CD14-positive monocyte (primary cell): ENCODE results near the gene GALNTL6. TPM values are rescaled to one million over a fixed set of nuclear protein-coding genes. Genes with fewer than 3 reads are reported as not detected.

Experiments
- DNase-seq, 3 donors: peaks; one replicate each; pipeline ENCODE4 v3.0.0-alpha.2; 2011 to 2022
- H2AFZ ChIP-seq: 2 replicates; pipeline ENCODE4 v1.6.0; 2012; ENCODE audit warnings: mild to moderate bottlenecking, low read depth, low read length, inconsistent platforms; ENCODE audit not compliant: insufficient read depth, poor library complexity, severe bottlenecking
- H3K27ac ChIP-seq, 2 donors: 1 replicate in 1 of 2; 2 replicates in 1 of 2; pipeline ENCODE4 v1.5.1; 2012 to 2013; ENCODE audit warnings: low read length in 2 of 2, control low read depth in 1 of 2, inconsistent platforms in 1 of 2, low read depth in 1 of 2, mild to moderate bottlenecking in 1 of 2
- H3K27me3 ChIP-seq, 2 donors: one replicate each; pipeline versions ENCODE4 v1.6.0 to v1.6.1; 2011 to 2013; ENCODE audit warnings: low read length in 2 of 2; ENCODE audit not compliant: control insufficient read depth in 2 of 2, insufficient read depth in 2 of 2
- H3K36me3 ChIP-seq, 2 donors: replicated peaks in 1 of 2; 1 replicate in 1 of 2; 2 replicates in 1 of 2; pipeline versions ENCODE4 v1.5.1 to v1.6.1; 2012 to 2013; ENCODE audit warnings: low read length in 2 of 2, control low read depth in 1 of 2, inconsistent platforms in 1 of 2, mild to moderate bottlenecking in 1 of 2; ENCODE audit not compliant: insufficient read depth in 2 of 2, control insufficient read depth in 1 of 2
- H3K4me1 ChIP-seq, 2 donors: 1 replicate in 1 of 2; 2 replicates in 1 of 2; pipeline versions ENCODE4 v1.5.1 to v1.6.1; 2012 to 2013; ENCODE audit warnings: low read length in 2 of 2, control low read depth in 1 of 2, inconsistent platforms in 1 of 2, mild to moderate bottlenecking in 1 of 2, moderate library complexity in 1 of 2; ENCODE audit not compliant: insufficient read depth in 2 of 2, control insufficient read depth in 1 of 2
- H3K4me2 ChIP-seq: replicated peaks from 2 replicates; pipeline ENCODE3; 2012; ENCODE audit warnings: low read length, moderate library complexity, mild to moderate bottlenecking; ENCODE audit not compliant: poor library complexity, severe bottlenecking; ENCODE audit errors: extremely low read depth
- H3K4me3 ChIP-seq, 3 experiments: fragments of 200-600 bp in 1 of 3; sonication (generic) in 1 of 3; replicated peaks in 1 of 3; 1 replicate in 2 of 3; 2 replicates in 1 of 3; pipeline ENCODE4 v1.5.1; 2011 to 2013; ENCODE audit warnings: low read length in 3 of 3, mild to moderate bottlenecking in 3 of 3, control low read depth in 2 of 3, low read depth in 2 of 3, inconsistent platforms in 1 of 3, moderate library complexity in 1 of 3
- H3K79me2 ChIP-seq: 2 replicates; pipeline ENCODE4 v1.6.0; 2012; ENCODE audit warnings: mild to moderate bottlenecking, control low read depth, inconsistent platforms, low read length, moderate library complexity; ENCODE audit not compliant: insufficient read depth
- H3K9ac ChIP-seq: 2 replicates; pipeline ENCODE4 v1.6.0; 2017; ENCODE audit warnings: low read length, mild to moderate bottlenecking; ENCODE audit not compliant: insufficient read depth, poor library complexity, severe bottlenecking
- H3K9me3 ChIP-seq, 2 donors: replicated peaks in 1 of 2; 1 replicate in 1 of 2; 2 replicates in 1 of 2; pipeline versions ENCODE4 v1.5.1 to v1.6.1; 2012 to 2013; ENCODE audit warnings: low read length in 2 of 2, control low read depth in 1 of 2; ENCODE audit not compliant: control insufficient read depth in 1 of 2, insufficient read depth in 1 of 2
- H4K20me1 ChIP-seq: 2 replicates; pipeline ENCODE4 v1.6.0; 2012; ENCODE audit warnings: mild to moderate bottlenecking, low read length, control low read depth, moderate library complexity; ENCODE audit not compliant: insufficient read depth
- H3K27ac Mint-ChIP-seq, 7 donors: one replicate each; pipeline ENCODE4 v1.8.0; 2020; ENCODE audit warnings: mild to moderate bottlenecking in 7 of 7, mixed read lengths in 7 of 7, moderate library complexity in 6 of 7, inconsistent platforms in 2 of 7
- H3K27me3 Mint-ChIP-seq, 3 donors: one replicate each; pipeline ENCODE4 v1.8.0; 2021 to 2022; ENCODE audit warnings: low read depth in 3 of 3, mild to moderate bottlenecking in 3 of 3, mixed read lengths in 3 of 3, moderate library complexity in 3 of 3, inconsistent platforms in 1 of 3
- H3K36me3 Mint-ChIP-seq, 2 donors: one replicate each; pipeline ENCODE4 v1.8.0; 2020; ENCODE audit warnings: mixed read lengths in 2 of 2, inconsistent platforms in 1 of 2, mild to moderate bottlenecking in 1 of 2
- H3K4me1 Mint-ChIP-seq: one replicate; pipeline ENCODE4 v1.8.0; 2020; ENCODE audit warnings: mild to moderate bottlenecking, mixed read lengths
- H3K4me3 Mint-ChIP-seq, 2 donors: one replicate each; pipeline ENCODE4 v1.8.0; 2020; ENCODE audit warnings: mild to moderate bottlenecking in 2 of 2, mixed read lengths in 2 of 2, moderate library complexity in 1 of 2
- H3K9me3 Mint-ChIP-seq, 7 donors: one replicate each; pipeline ENCODE4 v1.8.0; 2020 to 2022; ENCODE audit warnings: mixed read lengths in 7 of 7, mild to moderate bottlenecking in 6 of 7, moderate library complexity in 6 of 7, inconsistent platforms in 2 of 7
- CTCF ChIP-seq: fragments of 200-600 bp; IDR thresholded peaks from one replicate; pipeline ENCODE4 v1.8.0; 2022; ENCODE audit warnings: antibody characterized with exemption, mild to moderate bottlenecking
- WGBS: methylation state at CpG from one replicate; pipeline ENCODE4 v1.1.5; 2013; ENCODE audit warnings: missing lambda C conversion rate; ENCODE audit not compliant: insufficient coverage; 5-methylcytosine and 5-hydroxymethylcytosine counted together
- intact Hi-C, 2 donors: fragments of 100-400 bp; cut with micrococcal nuclease; formaldehyde crosslinking; loops; one replicate each; pipeline versions ENCODE4 v1.15.0 to v1.15.1; 2023
- polyA plus RNA-seq, 3 donors: library from polyadenylated mRNA; depleted of rRNA in 1 of 3; unstranded in 2 of 3; stranded (reverse) in 1 of 3; fragments of 300-500 nt in 2 of 3; fragments of >200 nt in 1 of 3; fragmentation: Illumina TruSeq in 2 of 3; gene quantifications; 1 replicate in 2 of 3; 2 replicates in 1 of 3; pipeline ENCODE4 v1.2.3, GENCODE V29; 2012 to 2021

GALNTL6 gene
- polyA plus RNA-seq, 3 donors, result 0.05 TPM; not detected in 2

GRCh38 chr4:171891038-171891437 lies 77.8 kb downstream of the GALNTL6 start:
- Histone ChIP-seq H3K4me2 (no peak overlapping the region), H3K79me2 (no peaks in the 10 kb centered on the region), H3K27me3 (no peaks in the 10 kb centered on the region), H3K9ac (no peak overlapping the region), H3K4me3 (no peak overlapping the region), H4K20me1 (no peaks in the 10 kb centered on the region), H3K4me1 (no peaks in the 10 kb centered on the region), H3K9me3 (peaks cover 0 to 4% of the 10 kb centered on the region in 2 donors), H3K36me3 (no peaks in the 10 kb centered on the region), H2AFZ (no peak overlapping the region), H3K27ac (no peak overlapping the region)
- intact Hi-C loops, result no loop called here
- Mint-ChIP-seq H3K27me3 (no peaks in the 10 kb centered on the region), H3K9me3 (peaks cover 0 to 7% (median 1%) of the 10 kb centered on the region in 7 donors), H3K4me1 (no peaks in the 10 kb centered on the region), H3K4me3 (no peak overlapping the region), H3K27ac (no peak overlapping the region), H3K36me3 (no peaks in the 10 kb centered on the region)
- TF ChIP-seq CTCF, result no peak
- WGBS, result no CpG with 5 or more reads among the region's 2 CpGs
- DNase-seq, result no peak

GRCh38 chr4:171896426-171896825 lies 83.2 kb downstream of the GALNTL6 start:
- H3K4me1 Mint-ChIP-seq, result no peaks in the 10 kb centered on the region
- H2AFZ ChIP-seq, result no peak overlapping the region
- intact Hi-C loops, result no loop called here
- peaks cover 4 to 9% of the 10 kb centered on the region in 2 donors for H3K9me3 ChIP-seq
- no peak overlapping the region for H3K9ac ChIP-seq
- no peak for DNase-seq
- H3K4me2 ChIP-seq, result no peak overlapping the region
- no peak for TF ChIP-seq CTCF
- peaks cover 0 to 2% (median 0%) of the 10 kb centered on the region in 3 donors for H3K27me3 Mint-ChIP-seq
- no peak overlapping the region for H3K27ac Mint-ChIP-seq
- no peaks in the 10 kb centered on the region for H3K36me3 Mint-ChIP-seq
- peaks cover 0 to 11% (median 3%) of the 10 kb centered on the region in 7 donors for H3K9me3 Mint-ChIP-seq
- H3K36me3 ChIP-seq, result no peaks in the 10 kb centered on the region
- H3K4me1 ChIP-seq, result no peaks in the 10 kb centered on the region
- no CpG with 5 or more reads among the region's 3 CpGs for WGBS
- no peaks in the 10 kb centered on the region for H3K79me2 ChIP-seq
- no peaks in the 10 kb centered on the region for H3K27me3 ChIP-seq
- H4K20me1 ChIP-seq, result no peaks in the 10 kb centered on the region
- H3K27ac ChIP-seq, result no peak overlapping the region
- no peak overlapping the region for H3K4me3 Mint-ChIP-seq
- no peak overlapping the region for H3K4me3 ChIP-seq
